DOHH2 (cell line): ENCODE results near the gene GPHN.

Experiments
- H3F3A ChIP-seq: fragments of 200-600 bp; sonication (generic), shearing (Covaris generic); 2 replicates; pipeline ENCODE4 v1.6.0; 2016; ENCODE audit warnings: antibody characterized with exemption, mild to moderate bottlenecking; ENCODE audit not compliant: control insufficient read depth, insufficient read depth
- H3K27ac ChIP-seq: fragments of 200-600 bp; sonication (generic); 2 replicates; pipeline ENCODE4 v1.5.1; 2014; ENCODE audit warnings: low read depth, mild to moderate bottlenecking, low read length, moderate library complexity
- H3K27me3 ChIP-seq: fragments of 200-600 bp; sonication (generic); 2 replicates; pipeline ENCODE4 v1.6.1; 2014; ENCODE audit warnings: mild to moderate bottlenecking, low read length, mixed read lengths; ENCODE audit not compliant: control insufficient read depth
- H3K36me3 ChIP-seq: fragments of 200-600 bp; sonication (generic); 2 replicates; pipeline ENCODE4 v1.6.1; 2014; ENCODE audit warnings: mild to moderate bottlenecking, low read length, moderate library complexity, mixed read lengths; ENCODE audit not compliant: control insufficient read depth
- H3K4me1 ChIP-seq: fragments of 200-600 bp; sonication (generic); 2 replicates; pipeline ENCODE4 v1.6.1; 2014; ENCODE audit warnings: mild to moderate bottlenecking, low read length, mixed read lengths; ENCODE audit not compliant: control insufficient read depth
- H3K4me2 ChIP-seq: fragments of 200-600 bp; sonication (generic); 2 replicates; pipeline ENCODE4 v1.6.0; 2014; ENCODE audit warnings: mild to moderate bottlenecking, low read length, moderate library complexity
- H3K4me3 ChIP-seq: fragments of 200-600 bp; sonication (generic); 2 replicates; pipeline ENCODE4 v1.5.1; 2014; ENCODE audit warnings: mild to moderate bottlenecking, low read length, mixed read lengths
- H3K79me2 ChIP-seq: fragments of 200-600 bp; sonication (generic); 2 replicates; pipeline ENCODE4 v1.6.1; 2014; ENCODE audit warnings: mild to moderate bottlenecking, low read length, mixed read lengths; ENCODE audit not compliant: control insufficient read depth
- H3K9me2 ChIP-seq: fragments of 200-600 bp; sonication (generic); replicated peaks from 2 replicates; pipeline ENCODE4 v1.6.1; 2014; ENCODE audit warnings: mild to moderate bottlenecking, low read length, mixed read lengths; ENCODE audit not compliant: control insufficient read depth
- H3K9me3 ChIP-seq: fragments of 200-600 bp; sonication (generic); 2 replicates; pipeline ENCODE4 v1.6.1; 2014; ENCODE audit warnings: antibody characterized with exemption, low read length, mixed read lengths; ENCODE audit not compliant: control insufficient read depth, insufficient read depth
- H4K20me1 ChIP-seq: fragments of 200-600 bp; sonication (generic); 2 replicates; pipeline ENCODE4 v1.6.0; 2014; ENCODE audit warnings: low read depth, mild to moderate bottlenecking, antibody characterized with exemption, low read length, moderate library complexity; ENCODE audit not compliant: control insufficient read depth, insufficient read depth
- EZH2phosphoT487 ChIP-seq: fragments of 200-600 bp; sonication (generic); IDR thresholded peaks from 2 replicates; pipeline ENCODE4 v1.6.1; 2017; ENCODE audit warnings: borderline replicate concordance, mild to moderate bottlenecking, antibody characterized with exemption, low read length, moderate library complexity, mixed read lengths
- TF ChIP-seq, protein P1 (sequence below): fragments of 200-600 bp; sonication (generic); IDR thresholded peaks from one replicate; pipeline ENCODE4 v1.5.1; 2014; ENCODE audit warnings: antibody characterized with exemption, mild to moderate bottlenecking, low read depth, low read length; ENCODE audit not compliant: poor library complexity, severe bottlenecking

GPHN gene

DNA sequence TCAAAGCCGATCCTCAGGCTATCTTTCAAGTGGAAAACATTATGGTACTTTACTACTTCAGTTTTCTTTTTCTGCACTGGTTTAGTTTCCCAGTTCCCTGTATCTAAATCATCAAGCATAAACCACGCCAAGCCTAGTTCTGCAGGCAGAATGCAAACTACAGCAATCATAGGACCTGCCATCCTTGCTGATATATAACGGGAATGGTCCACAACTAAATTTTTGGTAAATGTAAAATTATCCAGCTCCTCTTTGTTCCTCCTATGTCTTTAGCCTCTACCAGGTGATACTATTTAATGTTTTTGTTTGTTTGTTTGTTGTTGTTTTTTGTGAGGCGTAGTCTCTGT, 714.0 kb downstream of the GPHN start:
- Histone ChIP-seq H3K4me2 (no peak overlapping the region), H3K27me3 (peaks cover 21% of the 10 kb centered on the region)
- TF ChIP-seq, protein P1, sequence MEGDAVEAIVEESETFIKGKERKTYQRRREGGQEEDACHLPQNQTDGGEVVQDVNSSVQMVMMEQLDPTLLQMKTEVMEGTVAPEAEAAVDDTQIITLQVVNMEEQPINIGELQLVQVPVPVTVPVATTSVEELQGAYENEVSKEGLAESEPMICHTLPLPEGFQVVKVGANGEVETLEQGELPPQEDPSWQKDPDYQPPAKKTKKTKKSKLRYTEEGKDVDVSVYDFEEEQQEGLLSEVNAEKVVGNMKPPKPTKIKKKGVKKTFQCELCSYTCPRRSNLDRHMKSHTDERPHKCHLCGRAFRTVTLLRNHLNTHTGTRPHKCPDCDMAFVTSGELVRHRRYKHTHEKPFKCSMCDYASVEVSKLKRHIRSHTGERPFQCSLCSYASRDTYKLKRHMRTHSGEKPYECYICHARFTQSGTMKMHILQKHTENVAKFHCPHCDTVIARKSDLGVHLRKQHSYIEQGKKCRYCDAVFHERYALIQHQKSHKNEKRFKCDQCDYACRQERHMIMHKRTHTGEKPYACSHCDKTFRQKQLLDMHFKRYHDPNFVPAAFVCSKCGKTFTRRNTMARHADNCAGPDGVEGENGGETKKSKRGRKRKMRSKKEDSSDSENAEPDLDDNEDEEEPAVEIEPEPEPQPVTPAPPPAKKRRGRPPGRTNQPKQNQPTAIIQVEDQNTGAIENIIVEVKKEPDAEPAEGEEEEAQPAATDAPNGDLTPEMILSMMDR, result no peak
- TF ChIP-seq EZH2phosphoT487, result no peak

DNA sequence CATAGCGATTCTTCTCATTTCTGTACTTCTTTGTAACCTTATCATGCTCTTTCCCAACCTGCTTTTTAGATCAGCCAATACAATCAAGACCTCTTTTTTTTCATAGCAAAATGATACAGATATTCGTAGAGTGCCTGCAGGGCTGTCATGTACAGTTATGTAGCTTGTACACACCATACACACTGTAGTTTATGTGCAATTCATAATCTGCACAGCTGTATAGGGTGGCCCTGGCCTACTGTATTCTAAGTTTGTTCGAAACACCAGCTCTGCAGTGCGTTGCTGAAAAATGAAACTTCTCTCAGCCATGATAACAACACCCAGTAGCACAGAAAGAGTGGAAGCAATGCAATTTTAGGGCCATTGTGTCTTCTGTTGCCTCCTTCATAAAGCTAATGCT, 717.6 kb downstream of the GPHN start:
- peaks cover 21% of the 10 kb centered on the region for H3K27me3 ChIP-seq
- H3K9me3 ChIP-seq, result no peaks in the 10 kb centered on the region
- no peak overlapping the region for H3K4me2 ChIP-seq
- no peaks in the 10 kb centered on the region for H3K4me1 ChIP-seq
- TF ChIP-seq, protein P1, result no peak
- H3K4me3 ChIP-seq, result no peak overlapping the region
- no peaks in the 10 kb centered on the region for H3F3A ChIP-seq
- H3K36me3 ChIP-seq, result no peaks in the 10 kb centered on the region
- no peaks in the 10 kb centered on the region for H3K79me2 ChIP-seq
- no peaks in the 10 kb centered on the region for H3K9me2 ChIP-seq
- no peak overlapping the region for H3K27ac ChIP-seq
- H4K20me1 ChIP-seq, result no peaks in the 10 kb centered on the region

More for the DNA sequence above, 714.0 kb downstream of the GPHN start:
- H4K20me1 ChIP-seq, result no peaks in the 10 kb centered on the region
- no peaks in the 10 kb centered on the region for H3K9me3 ChIP-seq
- no peaks in the 10 kb centered on the region for H3K36me3 ChIP-seq
- H3K79me2 ChIP-seq, result no peaks in the 10 kb centered on the region
- no peak overlapping the region for H3K27ac ChIP-seq
- no peaks in the 10 kb centered on the region for H3F3A ChIP-seq
- no peaks in the 10 kb centered on the region for H3K9me2 ChIP-seq
- H3K4me1 ChIP-seq, result no peaks in the 10 kb centered on the region
- H3K4me3 ChIP-seq, result no peak overlapping the region

DNA sequence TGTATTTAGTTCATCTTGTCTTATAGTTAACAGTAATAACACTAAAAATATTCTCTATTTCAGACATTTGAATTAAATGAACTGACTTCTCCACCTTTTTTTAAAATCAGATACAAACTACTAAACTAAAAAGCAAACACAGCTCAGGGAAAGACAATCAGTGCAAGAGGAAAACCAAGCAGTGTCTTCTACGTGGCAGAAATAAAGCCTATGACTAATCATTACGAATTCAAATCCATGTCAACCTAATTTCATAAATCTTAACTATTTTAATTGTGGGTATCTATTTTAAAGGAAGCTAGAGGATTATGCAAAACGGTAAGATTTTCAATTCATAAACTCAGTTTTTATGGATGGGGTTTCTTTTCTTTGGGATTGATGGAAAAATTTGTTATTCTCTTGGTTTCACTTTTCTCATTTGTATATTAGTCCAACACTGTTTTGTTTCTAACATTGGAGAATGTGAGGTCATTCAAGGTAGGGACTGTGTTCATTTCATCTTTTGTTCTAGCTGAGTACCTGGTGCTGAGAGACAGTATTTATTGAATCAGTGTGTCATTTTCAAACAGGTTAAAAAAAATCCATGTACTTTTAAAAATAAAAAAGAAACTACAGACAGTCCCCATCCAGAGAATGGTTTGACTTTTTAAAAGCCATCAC, 720.5 kb downstream of the GPHN start:
- H3K4me3 ChIP-seq, result no peak overlapping the region
- H3K79me2 ChIP-seq, result no peaks in the 10 kb centered on the region
- TF ChIP-seq, protein P1, result no peak
- no peak for TF ChIP-seq EZH2phosphoT487
- no peak overlapping the region for H3K4me2 ChIP-seq
- H3K4me1 ChIP-seq, result no peaks in the 10 kb centered on the region
- H3K9me2 ChIP-seq, result no peaks in the 10 kb centered on the region
- no peak overlapping the region for H3K27ac ChIP-seq
- H3F3A ChIP-seq, result no peaks in the 10 kb centered on the region
- peaks cover 7% of the 10 kb centered on the region; the same call in 1 of the 2 replicates for H3K27me3 ChIP-seq
- H3K36me3 ChIP-seq, result no peaks in the 10 kb centered on the region
- no peaks in the 10 kb centered on the region for H3K9me3 ChIP-seq
- H4K20me1 ChIP-seq, result no peaks in the 10 kb centered on the region
